HepG2 (cell line): ENCODE results near the gene TMEM132D. TPM values are rescaled to one million over a fixed set of nuclear protein-coding genes. Genes with fewer than 3 reads are reported as not detected.

Experiments used
- ATAC-seq: fragments of 200-7000 bp; cut with Tn5 transposase; 3 replicates; pipeline ENCODE4 v1.9.1; 2020; ENCODE audit warnings: mild to moderate bottlenecking, moderate library complexity
- BruUV-seq: library from RNA; stranded (reverse); fragments of 400-500 nt; replicated peaks from 2 replicates; lab custom pipeline; 2021; lab: Mats Ljungman, UMichigan
- CTCF ChIA-PET: fragments of 300-600 bp; formaldehyde crosslinking; extraction: SDS; loops from one replicate; lab custom pipeline; 2021; ENCODE audit warnings: low total read pairs, inconsistent platforms, low intra/inter-chr PET ratio; lab: Yijun Ruan, JAX
- POLR2A ChIA-PET: fragments of 350-600 bp; sonication (Branson Sonifier 250); formaldehyde crosslinking; loops from one replicate; lab custom pipeline; 2020; ENCODE audit warnings: antibody characterized with exemption, inconsistent platforms; lab: Yijun Ruan, JAX
- DNase-seq: peaks from one replicate; pipeline ENCODE4 v3.0.0-alpha.2; 2015; ENCODE audit warnings: low spot score
- FAIRE-seq: peaks from 3 replicates; lab custom pipeline; 2011; peaks lifted over from hg19 to GRCh38; lab: Jason Lieb, UNC
- H2AFZ ChIP-seq: one replicate; pipeline ENCODE4 v1.6.1; 2011; ENCODE audit warnings: low read length, inconsistent platforms
- H3K27ac ChIP-seq: fragments of 300-600 bp; 3 replicates; pipeline ENCODE4 v1.8.0; 2011; ENCODE audit warnings: mixed run types, mild to moderate bottlenecking, mixed read lengths, low read length, inconsistent platforms; ENCODE audit not compliant: insufficient read depth; ENCODE audit errors: extremely low read length
- H3K27me3 ChIP-seq, 2 experiments: fragments of 200-600 bp in 1 of 2; 2 replicates in 1 of 2; 3 replicates in 1 of 2; pipeline versions ENCODE4 v1.6.0 to v1.8.0; 2011; ENCODE audit warnings: low read length in 2 of 2, mild to moderate bottlenecking in 2 of 2, moderate library complexity in 2 of 2, inconsistent platforms in 1 of 2; ENCODE audit not compliant: insufficient read depth in 2 of 2, control insufficient read depth in 1 of 2
- H3K36me3 ChIP-seq, 2 experiments: fragments of 200-600 bp in 1 of 2; replicated peaks in 1 of 2; 2 replicates in 1 of 2; 3 replicates in 1 of 2; pipeline versions ENCODE4 v1.5.1 to v1.8.0; 2011; ENCODE audit warnings: low read length in 2 of 2, inconsistent platforms in 1 of 2; ENCODE audit not compliant: insufficient read depth in 2 of 2, control insufficient read depth in 1 of 2
- H3K4me1 ChIP-seq: 2 replicates; pipeline ENCODE4 v1.5.1; 2012; ENCODE audit warnings: low read length, inconsistent platforms; ENCODE audit not compliant: insufficient read depth
- H3K4me2 ChIP-seq: 2 replicates; pipeline ENCODE4 v1.6.0; 2011; ENCODE audit warnings: low read depth, low read length, inconsistent platforms
- H3K4me3 ChIP-seq, 3 experiments: fragments of 200-600 bp in 1 of 3; sonication (generic), shearing (Covaris generic) in 1 of 3; replicated peaks in 1 of 3; 2 replicates each; pipeline ENCODE4 v1.5.1; 2011 to 2016; ENCODE audit warnings: low read length in 3 of 3, inconsistent platforms in 2 of 3, low read depth in 2 of 3, mild to moderate bottlenecking in 2 of 3, control low read depth in 1 of 3, mixed read lengths in 1 of 3; ENCODE audit not compliant: insufficient read depth in 1 of 3
- H3K79me2 ChIP-seq: one replicate; pipeline ENCODE4 v1.6.1; 2011; ENCODE audit warnings: low read length, inconsistent platforms; ENCODE audit not compliant: insufficient read depth
- H3K9ac ChIP-seq: 2 replicates; pipeline ENCODE4 v1.6.0; 2011; ENCODE audit warnings: mild to moderate bottlenecking, low read depth, low read length, inconsistent platforms; ENCODE audit not compliant: insufficient read depth
- H3K9me3 ChIP-seq: 2 replicates; pipeline ENCODE4 v1.5.1; 2012; ENCODE audit warnings: mild to moderate bottlenecking, low read length
- H4K20me1 ChIP-seq: 2 replicates; pipeline ENCODE4 v1.6.0; 2011; ENCODE audit warnings: inconsistent platforms, mild to moderate bottlenecking, low read length, moderate library complexity; ENCODE audit not compliant: insufficient read depth
- HOXD1 ChIP-seq: sonication (generic); formaldehyde crosslinking; IDR thresholded peaks from 2 replicates; pipeline ENCODE4 v1.5.0; 2020; ENCODE audit warnings: missing genetic modification reagents
- IRX3 ChIP-seq: sonication (generic); formaldehyde crosslinking; IDR thresholded peaks from 2 replicates; pipeline ENCODE4 v1.8.1; 2023; ENCODE audit warnings: mild to moderate bottlenecking, low read depth, missing genetic modification reagents, borderline replicate concordance
- MATR3 ChIP-seq: sonication (generic); formaldehyde crosslinking; IDR thresholded peaks from 2 replicates; pipeline ENCODE4 v1.4.0; 2020; ENCODE audit warnings: missing genetic modification reagents
- SRSF9 ChIP-seq: fragments of 200-400 bp; formaldehyde crosslinking; IDR thresholded peaks from 2 replicates; pipeline ENCODE4 v1.6.1; 2018; ENCODE audit warnings: borderline replicate concordance, mild to moderate bottlenecking, low read depth, low read length; ENCODE audit not compliant: insufficient read depth, poor library complexity, severe bottlenecking
- TBP ChIP-seq: sonication (generic); formaldehyde crosslinking; IDR thresholded peaks from 2 replicates; pipeline ENCODE4 v1.5.0; 2020; ENCODE audit warnings: missing genetic modification reagents
- TCF7 ChIP-seq: sonication (generic); IDR thresholded peaks from 2 replicates; pipeline ENCODE4 v1.6.1; 2016; ENCODE audit warnings: antibody characterized with exemption, low read depth
- TSC22D2 ChIP-seq: sonication (generic); formaldehyde crosslinking; IDR thresholded peaks from 2 replicates; pipeline ENCODE4 v1.5.1; 2020; ENCODE audit warnings: missing genetic modification reagents, mild to moderate bottlenecking, borderline replicate concordance
- ZNF274 ChIP-seq: sonication (generic); formaldehyde crosslinking; IDR thresholded peaks from 2 replicates; pipeline ENCODE4 v1.5.1; 2020; ENCODE audit warnings: mild to moderate bottlenecking, missing genetic modification reagents
- ZNF460 ChIP-seq: sonication (generic); formaldehyde crosslinking; IDR thresholded peaks from 2 replicates; pipeline ENCODE4 v1.5.1; 2020; ENCODE audit warnings: missing genetic modification reagents, mild to moderate bottlenecking, borderline replicate concordance
- ZNF543 ChIP-seq: sonication (generic); formaldehyde crosslinking; IDR thresholded peaks from 2 replicates; pipeline ENCODE4 v1.4.0; 2020; ENCODE audit warnings: mild to moderate bottlenecking, missing genetic modification reagents
- WGBS: methylation state at CpG from one replicate; pipeline ENCODE4 v1.1.6; 2017; ENCODE audit warnings: low lambda C conversion rate; 5-methylcytosine and 5-hydroxymethylcytosine counted together
- in situ Hi-C: cut with HindIII; loops from 2 replicates; pipeline ENCODE4 v1.10.0; 2017; ENCODE audit warnings: low pct_unique_long_range_greater_than_20kb; ENCODE audit not compliant: extremely low pct_ligation_motif_present
- intact Hi-C: fragments of 100-400 bp; cut with micrococcal nuclease; formaldehyde crosslinking; loops from one replicate; pipeline ENCODE4 v1.10.0; 2022; ENCODE audit not compliant: unreplicated experiment
- polyA plus RNA-seq, 8 experiments: library from polyadenylated mRNA; depleted of rRNA in 3 of 8; stranded (reverse) in 7 of 8; unstranded in 1 of 8; fragments of >200 nt; fragmentation: Illumina TruSeq in 4 of 8; extraction: Trizol in 4 of 8; gene quantifications; 2 replicates each; pipeline versions ENCODE4 v1.2.1 to v1.2.3, GENCODE V29; 2011 to 2016; ENCODE audit warnings: low read depth in 4 of 8, missing spikeins in 1 of 8, mixed read lengths in 1 of 8; ENCODE audit not compliant: insufficient read depth in 1 of 8
- total RNA-seq, 5 experiments: library from RNA; depleted of rRNA; stranded (reverse); fragments of >200 nt; fragmentation: Illumina TruSeq; extraction: Trizol; gene quantifications; 2 replicates each; pipeline ENCODE4 v1.2.3, GENCODE V29; 2016; ENCODE audit warnings: low read depth in 1 of 5
- TF ChIP-seq, protein P1 (sequence below): sonication (generic); formaldehyde crosslinking; IDR thresholded peaks from 2 replicates; pipeline ENCODE4 v1.8.1; 2022; ENCODE audit warnings: low read depth, mild to moderate bottlenecking, missing genetic modification reagents
- TF ChIP-seq, protein P2 (sequence below), 2 experiments: sonication (generic) in 1 of 2; formaldehyde crosslinking in 1 of 2; IDR thresholded peaks; 2 replicates each; pipeline versions ENCODE4 v1.4.0 to v1.6.1; 2016 to 2020; ENCODE audit warnings: borderline replicate concordance in 1 of 2, low read depth in 1 of 2, mild to moderate bottlenecking in 1 of 2, missing genetic modification reagents in 1 of 2

TMEM132D gene
- total and polyA plus RNA-seq, 2 of the 13 experiments (the other 11 are each of a cell fraction or from before 2014, with no cell fraction given), result not detected

DNA sequence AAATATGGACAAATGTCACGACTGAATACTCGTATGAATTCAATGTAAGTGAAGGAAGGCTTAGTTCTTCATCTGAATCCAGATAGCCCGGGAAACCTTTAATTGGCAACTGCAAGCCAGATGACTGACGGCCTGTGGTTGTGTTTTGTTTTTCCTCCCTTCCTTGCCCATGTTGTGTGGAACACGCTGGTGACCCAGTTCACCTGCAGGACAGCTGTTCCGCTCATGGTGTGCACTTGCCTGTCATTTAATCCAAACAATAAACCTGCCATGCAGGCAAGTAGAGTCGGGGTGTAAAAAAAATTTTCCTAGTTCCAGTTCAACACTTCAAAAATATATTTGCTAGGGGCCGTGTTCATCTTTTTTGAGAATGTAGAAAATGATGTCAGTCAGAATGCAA is 88.0 kb downstream of the TMEM132D start:
- H3K4me3 ChIP-seq, result no peak overlapping the region
- no peaks in the 10 kb centered on the region for H3K36me3 ChIP-seq
- H3K27me3 ChIP-seq, result peaks cover 0 to 3% of the 10 kb centered on the region in 2 experiments; a peak in 1 of 5 replicates
- ChIA-PET CTCF (no interaction called here), POLR2A (no interaction called here)
- no peak for TF ChIP-seq SRSF9
- TF ChIP-seq ZNF274, result no peak
- TF ChIP-seq ZNF460, result no peak
- TF ChIP-seq TSC22D2, result no peak
- TF ChIP-seq TBP (CRISPR knock-in tag), result no peak
- TF ChIP-seq HOXD1, result no peak
- no peak for TF ChIP-seq TCF7
- TF ChIP-seq MATR3 (CRISPR knock-in tag), result no peak
- TF ChIP-seq ZNF543, result no peak
- TF ChIP-seq, protein P1, sequence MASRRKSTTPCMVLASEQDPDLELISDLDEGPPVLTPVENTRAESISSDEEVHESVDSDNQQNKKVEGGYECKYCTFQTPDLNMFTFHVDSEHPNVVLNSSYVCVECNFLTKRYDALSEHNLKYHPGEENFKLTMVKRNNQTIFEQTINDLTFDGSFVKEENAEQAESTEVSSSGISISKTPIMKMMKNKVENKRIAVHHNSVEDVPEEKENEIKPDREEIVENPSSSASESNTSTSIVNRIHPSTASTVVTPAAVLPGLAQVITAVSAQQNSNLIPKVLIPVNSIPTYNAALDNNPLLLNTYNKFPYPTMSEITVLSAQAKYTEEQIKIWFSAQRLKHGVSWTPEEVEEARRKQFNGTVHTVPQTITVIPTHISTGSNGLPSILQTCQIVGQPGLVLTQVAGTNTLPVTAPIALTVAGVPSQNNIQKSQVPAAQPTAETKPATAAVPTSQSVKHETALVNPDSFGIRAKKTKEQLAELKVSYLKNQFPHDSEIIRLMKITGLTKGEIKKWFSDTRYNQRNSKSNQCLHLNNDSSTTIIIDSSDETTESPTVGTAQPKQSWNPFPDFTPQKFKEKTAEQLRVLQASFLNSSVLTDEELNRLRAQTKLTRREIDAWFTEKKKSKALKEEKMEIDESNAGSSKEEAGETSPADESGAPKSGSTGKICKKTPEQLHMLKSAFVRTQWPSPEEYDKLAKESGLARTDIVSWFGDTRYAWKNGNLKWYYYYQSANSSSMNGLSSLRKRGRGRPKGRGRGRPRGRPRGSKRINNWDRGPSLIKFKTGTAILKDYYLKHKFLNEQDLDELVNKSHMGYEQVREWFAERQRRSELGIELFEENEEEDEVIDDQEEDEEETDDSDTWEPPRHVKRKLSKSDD (CRISPR knock-in tag), result no peak
- TF ChIP-seq, protein P2, sequence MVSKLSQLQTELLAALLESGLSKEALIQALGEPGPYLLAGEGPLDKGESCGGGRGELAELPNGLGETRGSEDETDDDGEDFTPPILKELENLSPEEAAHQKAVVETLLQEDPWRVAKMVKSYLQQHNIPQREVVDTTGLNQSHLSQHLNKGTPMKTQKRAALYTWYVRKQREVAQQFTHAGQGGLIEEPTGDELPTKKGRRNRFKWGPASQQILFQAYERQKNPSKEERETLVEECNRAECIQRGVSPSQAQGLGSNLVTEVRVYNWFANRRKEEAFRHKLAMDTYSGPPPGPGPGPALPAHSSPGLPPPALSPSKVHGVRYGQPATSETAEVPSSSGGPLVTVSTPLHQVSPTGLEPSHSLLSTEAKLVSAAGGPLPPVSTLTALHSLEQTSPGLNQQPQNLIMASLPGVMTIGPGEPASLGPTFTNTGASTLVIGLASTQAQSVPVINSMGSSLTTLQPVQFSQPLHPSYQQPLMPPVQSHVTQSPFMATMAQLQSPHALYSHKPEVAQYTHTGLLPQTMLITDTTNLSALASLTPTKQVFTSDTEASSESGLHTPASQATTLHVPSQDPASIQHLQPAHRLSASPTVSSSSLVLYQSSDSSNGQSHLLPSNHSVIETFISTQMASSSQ (IDR thresholded peaks at IDR 0.05; ENCODE audit: low read depth), result no peak
- TF ChIP-seq, protein P2 (CRISPR knock-in tag; IDR thresholded peaks at IDR 0.05; ENCODE audit: borderline replicate concordance), result no peak
- no peak for TF ChIP-seq IRX3 (CRISPR knock-in tag)
- H3K79me2 ChIP-seq, result no peaks in the 10 kb centered on the region
- H3K9me3 ChIP-seq, result no peaks in the 10 kb centered on the region
- no peaks in the 10 kb centered on the region for H4K20me1 ChIP-seq
- H3K27ac ChIP-seq, result no peak overlapping the region
- BruUV-seq, result no TSS peak
- no peak for DNase-seq
- no peak overlapping the region for H3K9ac ChIP-seq
- in situ Hi-C loops (no loop called here), intact Hi-C loops (no loop called here)
- FAIRE-seq, result no peak
- H2AFZ ChIP-seq, result no peak overlapping the region
- WGBS, result 7% methylated on average over 8 of the region's 8 CpGs
- no peaks in the 10 kb centered on the region for H3K4me1 ChIP-seq
- no peak for ATAC-seq
- H3K4me2 ChIP-seq, result no peak overlapping the region
